Measurements from ENCODE around the gene CDH13. TPM values are rescaled to one million over a fixed set of nuclear protein-coding genes. Genes with fewer than 3 reads are reported as not detected.

The CDH13 gene
- total and polyA plus RNA-seq, 2 donors (not counting 3 experiments of a cell fraction or from before 2014, with no cell fraction given), result 96.6 to 124 TPM

DNA sequence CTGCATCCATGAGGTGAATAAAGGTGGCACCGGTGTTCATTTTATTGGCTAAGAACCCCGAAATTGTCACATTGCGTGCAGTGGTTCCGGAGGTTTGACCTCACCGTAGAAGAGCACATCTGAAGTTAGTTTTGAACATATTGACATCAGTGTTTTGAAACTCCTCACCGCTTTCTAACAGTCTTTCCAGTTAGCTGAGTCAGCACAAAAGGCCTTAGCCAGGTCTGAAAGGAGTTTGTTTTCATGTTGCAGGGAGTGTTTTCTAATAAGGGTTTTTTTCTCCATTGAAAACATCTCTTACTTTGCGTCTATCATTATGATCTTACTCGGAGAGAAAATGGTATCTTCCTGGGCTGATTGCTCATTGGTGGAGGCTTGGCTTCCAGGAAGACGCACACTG is 1006.5 kb downstream of the CDH13 start:
- Histone ChIP-seq H3K9me1 (replicated peaks; ENCODE audit: control insufficient read depth, extremely low read depth, insufficient read depth, low read length) (no peaks in the 10 kb centered on the region), H3K4me1 (ENCODE audit: control insufficient read depth, extremely low read depth, insufficient read depth, low read length) (no peaks in the 10 kb centered on the region), H3K9ac (replicated peaks; ENCODE audit: extremely low read depth, insufficient read depth, low read length) (no peak overlapping the region), H3K79me2 (ENCODE audit: control insufficient read depth, insufficient read depth, low read length) (no peaks in the 10 kb centered on the region), H3K4me2 (ENCODE audit: insufficient read depth, low read length) (no peak overlapping the region), H2AFZ (ENCODE audit: low read depth, low read length) (no peak overlapping the region), H3K27ac (ENCODE audit: insufficient read depth, low read depth, low read length) (no peak overlapping the region), H3K9me3 (replicated peaks; ENCODE audit: control insufficient read depth, insufficient read depth, low read length) (no peaks in the 10 kb centered on the region), H4K20me1 (replicated peaks; ENCODE audit: control insufficient read depth, extremely low read depth, insufficient read depth, low read length) (no peaks in the 10 kb centered on the region), H3K36me3 (ENCODE audit: control insufficient read depth in 2 of 2, extremely low read depth in 1 of 2, insufficient read depth in 2 of 2, low read length in 2 of 2) (no peaks in the 10 kb centered on the region), H3K4me3 (replicated peaks in 1 of 3; ENCODE audit: insufficient read depth in 1 of 3, low read depth in 1 of 3, low read length in 3 of 3) (no peak overlapping the region), H3K27me3 (ENCODE audit: control insufficient read depth in 2 of 2, insufficient read depth in 2 of 2, low read length in 2 of 2) (no peaks in the 10 kb centered on the region)
- TF ChIP-seq MYC (IDR thresholded peaks at IDR 0.05; ENCODE audit: low read depth, low read length) (no peak), EZH2 (IDR thresholded peaks at IDR 0.05; ENCODE audit: borderline replicate concordance, low read depth, low read length, severe bottlenecking) (no peak), GATA2 (IDR thresholded peaks at IDR 0.05; ENCODE audit: insufficient read depth, insufficient read length, low read depth, low read length) (no peak), JUN (IDR thresholded peaks at IDR 0.05; ENCODE audit: borderline replicate concordance, insufficient read depth, insufficient read length, low read depth) (no peak), POLR2A (IDR thresholded peaks at IDR 0.05; ENCODE audit: low read depth, low read length) (no peak), FOS (IDR thresholded peaks at IDR 0.05; ENCODE audit: borderline replicate concordance, insufficient read depth, low read length) (no peak), POLR2AphosphoS5 (IDR thresholded peaks at IDR 0.05; ENCODE audit: insufficient read depth, low read depth, low read length) (no peak)
- TF ChIP-seq, protein P1, sequence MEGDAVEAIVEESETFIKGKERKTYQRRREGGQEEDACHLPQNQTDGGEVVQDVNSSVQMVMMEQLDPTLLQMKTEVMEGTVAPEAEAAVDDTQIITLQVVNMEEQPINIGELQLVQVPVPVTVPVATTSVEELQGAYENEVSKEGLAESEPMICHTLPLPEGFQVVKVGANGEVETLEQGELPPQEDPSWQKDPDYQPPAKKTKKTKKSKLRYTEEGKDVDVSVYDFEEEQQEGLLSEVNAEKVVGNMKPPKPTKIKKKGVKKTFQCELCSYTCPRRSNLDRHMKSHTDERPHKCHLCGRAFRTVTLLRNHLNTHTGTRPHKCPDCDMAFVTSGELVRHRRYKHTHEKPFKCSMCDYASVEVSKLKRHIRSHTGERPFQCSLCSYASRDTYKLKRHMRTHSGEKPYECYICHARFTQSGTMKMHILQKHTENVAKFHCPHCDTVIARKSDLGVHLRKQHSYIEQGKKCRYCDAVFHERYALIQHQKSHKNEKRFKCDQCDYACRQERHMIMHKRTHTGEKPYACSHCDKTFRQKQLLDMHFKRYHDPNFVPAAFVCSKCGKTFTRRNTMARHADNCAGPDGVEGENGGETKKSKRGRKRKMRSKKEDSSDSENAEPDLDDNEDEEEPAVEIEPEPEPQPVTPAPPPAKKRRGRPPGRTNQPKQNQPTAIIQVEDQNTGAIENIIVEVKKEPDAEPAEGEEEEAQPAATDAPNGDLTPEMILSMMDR (IDR thresholded peaks at IDR 0.05; ENCODE audit: extremely low read depth in 1 of 2, insufficient read depth in 1 of 2, low read depth in 1 of 2, low read length in 2 of 2), result no peak
- TF ChIP-seq, protein P2, sequence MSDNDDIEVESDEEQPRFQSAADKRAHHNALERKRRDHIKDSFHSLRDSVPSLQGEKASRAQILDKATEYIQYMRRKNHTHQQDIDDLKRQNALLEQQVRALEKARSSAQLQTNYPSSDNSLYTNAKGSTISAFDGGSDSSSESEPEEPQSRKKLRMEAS (IDR thresholded peaks at IDR 0.05; ENCODE audit: insufficient read depth, insufficient read length), result no peak
- POLR2A ChIA-PET, result no interaction called here
- CTCF ChIA-PET, result no interaction called here
- BruUV-seq (replicated peaks), result no TSS peak
- intact Hi-C loops (cut with micrococcal nuclease), result no loop called here
- DNase-seq (ENCODE audit: low read depth, low spot score) (no peak), FAIRE-seq (no peak)
- dilution Hi-C loops (cut with MboI; ENCODE audit: extremely low pct_ligation_motif_present, low sequenced_read_pairs), result no loop called here

Data from endothelial cell of umbilical vein (primary cell).